Stimulated activated CD4-positive, alpha-beta T cell treated with anti-CD3 and anti-CD28 coated beads, Interleukin-4, amount 100 ng/mL, for 1 hour (primary cell): ENCODE data around the gene HMCN2.
"Not testable (repeated sequence)": the region's sequence is repeated elsewhere in the genome, so short reads cannot be mapped to it uniquely, and the experiment has no call there.

Experiments used
- DNase-seq: peaks from one replicate; pipeline ENCODE4 v3.0.0-alpha.2; 2020

The HMCN2 gene

DNA sequence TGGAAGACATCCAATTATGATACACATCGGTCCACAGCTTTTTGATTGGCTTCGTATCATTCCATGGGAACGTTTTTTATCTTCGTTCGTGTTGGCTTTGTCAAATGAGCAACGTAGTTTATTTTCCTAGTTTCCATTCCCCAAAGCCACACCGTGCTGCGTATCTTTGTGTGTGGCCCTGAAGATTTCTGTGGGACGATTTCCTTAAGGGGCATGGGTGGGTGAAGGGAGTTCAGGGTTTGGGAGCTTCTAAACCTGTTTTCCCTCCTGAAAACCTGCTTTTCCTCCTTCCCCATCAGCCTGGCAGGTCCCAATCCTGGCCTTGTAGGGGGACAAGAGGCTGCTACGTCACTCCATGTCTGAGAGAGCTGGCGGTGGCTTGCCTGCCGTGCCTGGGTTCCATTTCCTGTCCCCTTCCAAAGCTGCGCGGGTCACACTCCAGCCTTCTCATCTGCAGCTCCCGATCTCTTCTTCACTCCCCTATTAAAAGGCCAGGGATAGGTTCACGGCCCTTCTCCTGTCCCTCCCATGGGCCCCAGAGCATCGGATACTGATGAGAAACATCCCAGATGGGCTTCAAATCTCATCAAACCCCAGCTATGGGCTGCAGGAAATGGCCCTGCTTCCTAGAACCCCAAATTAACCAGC is 155.7 kb downstream of the HMCN2 start:
- no peak for DNase-seq

DNA sequence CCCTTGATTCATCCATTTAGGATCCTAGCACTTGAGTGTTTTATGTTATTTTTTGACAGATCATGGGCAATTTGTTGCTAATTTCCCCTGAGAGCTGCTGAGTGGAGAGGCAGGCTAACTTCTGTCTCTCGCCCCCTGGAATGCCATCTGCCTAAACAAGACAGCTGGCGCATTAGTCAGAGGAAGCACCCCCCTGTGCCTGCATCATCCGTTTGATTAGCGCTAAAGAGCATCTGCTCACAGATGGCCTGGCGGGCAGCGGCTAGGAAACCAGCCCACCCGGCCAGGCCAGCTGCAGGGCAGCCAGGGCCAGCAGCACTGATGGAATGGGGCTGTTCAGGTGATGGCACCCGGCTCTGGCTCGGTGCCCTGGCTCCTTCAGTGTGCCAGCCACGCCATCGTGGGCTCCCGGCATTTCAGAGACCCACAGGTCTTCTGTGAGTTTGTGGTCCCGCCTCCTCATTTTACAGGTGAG is 156.3 kb downstream of the HMCN2 start:
- no peak for DNase-seq

DNA sequence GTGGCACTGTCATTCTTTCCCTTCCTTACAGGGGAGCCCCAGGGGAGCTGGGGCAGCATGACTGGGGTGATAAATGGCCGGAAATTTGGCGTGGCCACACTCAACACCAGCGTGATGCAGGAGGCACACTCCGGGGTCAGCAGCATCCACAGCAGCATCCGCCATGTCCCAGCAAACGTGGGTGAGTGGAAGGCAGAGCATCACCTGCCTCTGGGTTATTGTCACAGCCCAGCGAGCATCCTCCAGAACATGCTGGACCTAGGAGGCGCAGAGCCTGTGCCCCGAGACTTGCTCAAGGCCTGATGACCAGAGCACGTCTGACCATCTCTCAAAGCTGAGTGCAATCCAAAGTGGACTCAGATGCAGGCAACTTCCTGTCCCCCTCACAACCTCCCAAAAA is 157.0 kb downstream of the HMCN2 start:
- no peak for DNase-seq

DNA sequence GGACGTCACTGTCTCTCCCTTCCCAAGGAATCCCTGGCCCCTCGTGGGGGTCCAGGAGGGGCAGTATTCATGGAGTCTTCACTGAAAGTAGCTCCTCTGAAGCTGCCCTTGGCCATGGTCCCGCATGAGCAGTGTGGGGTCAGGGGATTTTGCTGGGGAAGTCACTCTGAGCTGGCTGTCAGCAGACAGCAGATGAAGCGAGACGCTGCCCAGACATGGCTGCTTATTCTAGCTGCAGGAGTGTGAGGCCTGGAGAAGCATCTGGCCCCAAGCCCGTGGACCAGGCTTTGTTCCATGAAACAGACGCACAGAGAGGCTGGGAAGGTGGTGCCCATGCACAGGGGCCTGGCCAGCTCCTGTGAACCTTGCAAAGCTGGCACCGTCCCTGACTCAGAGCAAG is 157.7 kb downstream of the HMCN2 start:
- DNase-seq = no peak

DNA sequence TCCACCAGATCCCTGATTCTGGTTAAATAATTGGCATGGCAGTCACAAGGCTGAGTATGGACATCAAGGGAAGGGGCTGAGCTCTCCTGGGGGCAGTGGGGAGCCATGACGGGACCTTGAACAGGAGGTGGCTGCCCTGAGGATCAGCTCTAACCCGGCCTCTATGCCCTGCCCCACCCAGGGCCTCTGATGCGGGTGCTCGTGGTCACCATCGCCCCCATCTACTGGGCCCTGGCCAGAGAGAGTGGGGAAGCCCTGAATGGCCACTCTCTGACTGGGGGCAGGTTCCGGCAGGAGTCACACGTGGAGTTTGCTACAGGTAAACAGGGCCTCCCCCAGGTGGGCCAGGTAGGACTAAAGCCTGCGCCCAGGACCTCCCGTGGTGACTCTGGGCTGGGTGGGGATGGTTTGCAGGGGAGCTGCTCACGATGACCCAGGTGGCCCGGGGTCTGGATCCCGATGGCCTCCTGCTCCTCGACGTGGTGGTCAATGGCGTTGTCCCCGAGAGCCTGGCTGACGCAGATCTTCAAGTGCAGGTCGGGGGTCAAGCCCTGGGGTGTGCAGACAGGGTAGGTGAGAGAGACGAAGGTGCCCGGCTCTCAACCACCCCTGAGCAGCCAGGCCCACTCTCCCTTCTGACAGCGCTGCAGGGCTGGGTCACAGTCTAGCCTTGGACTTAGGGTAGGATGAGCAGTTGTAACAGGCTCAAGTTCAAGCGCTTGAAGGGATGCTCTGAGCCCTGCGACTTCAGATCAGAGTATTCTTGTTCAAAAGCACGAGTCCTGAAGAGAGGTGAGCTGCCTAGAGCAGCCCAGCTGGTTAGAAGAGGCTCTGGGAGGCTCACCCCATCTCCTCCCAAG is 159.3 kb downstream of the HMCN2 start:
- DNase-seq = no peak

DNA sequence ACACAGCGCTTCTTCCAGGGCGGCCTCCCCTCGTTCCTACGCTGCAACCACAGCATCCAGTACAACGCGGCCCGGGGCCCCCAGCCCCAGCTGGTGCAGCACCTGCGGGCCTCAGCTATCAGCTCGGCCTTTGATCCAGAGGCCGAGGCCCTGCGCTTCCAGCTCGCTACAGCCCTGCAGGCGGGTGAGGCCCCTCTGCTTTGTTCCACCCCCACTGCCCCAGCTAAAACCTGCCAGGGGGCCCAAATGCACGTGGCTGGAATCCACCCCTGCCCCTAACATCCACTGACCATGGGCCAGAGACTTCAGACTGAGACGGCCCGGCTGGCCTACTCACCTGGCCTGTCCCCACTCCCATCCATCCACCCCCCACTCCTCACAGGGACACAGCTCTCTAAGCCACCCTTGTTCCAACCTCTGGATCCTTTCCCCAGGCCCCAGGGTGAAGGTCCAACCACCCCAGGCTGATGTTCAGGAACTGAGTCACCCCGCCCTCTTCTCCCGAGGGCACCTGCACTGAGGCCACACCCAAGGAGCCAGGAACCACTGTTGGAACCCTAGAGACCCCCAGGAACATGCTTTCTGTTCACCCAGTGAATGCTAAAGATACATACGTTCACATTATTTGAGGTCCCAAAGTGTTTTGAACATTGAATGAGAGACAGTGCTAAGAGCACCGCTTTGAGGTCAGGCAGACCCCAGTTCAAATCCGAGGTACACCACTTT is 160.3 kb downstream of the HMCN2 start:
- DNase-seq = no peak

DNA sequence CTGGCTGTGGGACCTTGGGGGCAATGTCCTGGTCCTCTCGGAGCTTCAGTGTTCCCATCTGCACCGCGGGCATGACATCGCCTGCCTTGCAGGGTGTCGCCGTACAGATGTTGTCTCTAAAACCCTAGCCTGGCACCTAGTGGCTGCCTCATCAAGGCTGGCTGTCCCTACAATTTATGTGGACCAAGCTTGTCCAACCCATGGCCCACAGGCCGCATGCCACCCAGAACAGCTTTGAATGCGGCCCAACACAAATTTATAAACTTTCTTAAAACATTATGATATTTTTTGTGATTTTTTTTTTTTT is 160.9 kb downstream of the HMCN2 start:
- DNase-seq = no peak

DNA sequence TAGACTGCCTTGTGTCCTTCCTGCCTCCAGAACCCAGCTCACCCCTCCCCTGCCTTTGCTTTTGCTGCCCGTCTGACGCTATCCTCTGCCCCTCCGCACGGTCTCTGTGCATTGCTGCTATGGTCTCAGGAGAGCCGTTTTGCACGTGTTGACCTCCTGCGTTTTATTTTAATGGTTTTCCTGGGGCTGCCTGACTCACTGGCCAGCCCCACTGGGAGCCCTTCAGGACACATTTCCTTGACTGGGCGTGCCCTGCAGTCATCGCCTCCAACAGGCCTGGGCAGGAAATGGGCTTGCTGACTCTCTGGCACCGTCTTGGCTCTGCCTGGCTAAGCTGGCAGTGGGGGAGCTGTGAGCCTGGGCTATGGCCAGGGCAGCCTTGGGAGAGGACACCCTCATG is 161.3 kb downstream of the HMCN2 start:
- no peak for DNase-seq

DNA sequence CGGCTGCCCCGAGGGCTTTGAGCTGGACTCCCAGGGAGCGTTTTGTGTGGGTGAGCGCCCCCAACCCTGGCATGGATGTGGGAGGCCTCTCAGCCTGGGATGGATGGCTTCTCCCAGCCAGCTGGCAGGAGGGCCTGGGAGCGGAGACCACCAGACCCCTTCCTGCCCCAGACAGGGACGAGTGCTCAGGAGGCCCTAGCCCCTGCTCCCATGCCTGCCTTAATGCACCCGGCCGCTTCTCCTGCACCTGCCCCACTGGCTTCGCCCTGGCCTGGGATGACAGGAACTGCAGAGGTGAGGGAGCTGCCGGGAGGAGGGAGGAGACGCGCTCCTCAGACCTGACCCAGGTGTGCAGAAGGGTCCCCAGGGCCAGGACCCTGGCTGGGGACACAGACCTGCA is 161.8 kb downstream of the HMCN2 start:
- DNase-seq = no peak

DNA sequence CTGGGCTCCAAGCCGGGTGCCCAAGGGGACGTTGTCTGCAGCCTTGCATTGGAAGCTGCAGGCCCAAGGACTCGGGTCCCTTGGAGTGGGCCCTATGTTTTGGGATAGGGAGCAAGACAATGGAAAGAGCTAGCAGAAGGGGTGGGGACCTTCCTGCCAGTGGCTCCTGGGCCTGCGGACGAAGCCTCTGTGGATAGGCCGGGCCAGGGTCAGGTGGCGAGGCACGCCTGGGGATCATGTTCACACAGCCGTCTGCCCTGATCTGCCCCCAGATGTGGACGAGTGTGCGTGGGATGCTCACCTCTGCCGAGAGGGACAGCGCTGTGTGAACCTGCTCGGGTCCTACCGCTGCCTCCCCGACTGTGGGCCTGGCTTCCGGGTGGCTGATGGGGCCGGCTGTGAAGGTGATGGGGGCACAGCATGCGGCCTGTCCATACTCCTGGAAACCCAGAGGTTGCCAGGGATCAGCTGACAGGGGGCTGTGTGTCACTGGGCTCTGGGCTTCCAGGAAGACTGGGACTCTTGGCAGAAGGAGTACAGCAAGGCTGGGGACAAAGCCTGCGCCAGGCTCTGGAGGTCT is 162.6 kb downstream of the HMCN2 start:
- no peak for DNase-seq

DNA sequence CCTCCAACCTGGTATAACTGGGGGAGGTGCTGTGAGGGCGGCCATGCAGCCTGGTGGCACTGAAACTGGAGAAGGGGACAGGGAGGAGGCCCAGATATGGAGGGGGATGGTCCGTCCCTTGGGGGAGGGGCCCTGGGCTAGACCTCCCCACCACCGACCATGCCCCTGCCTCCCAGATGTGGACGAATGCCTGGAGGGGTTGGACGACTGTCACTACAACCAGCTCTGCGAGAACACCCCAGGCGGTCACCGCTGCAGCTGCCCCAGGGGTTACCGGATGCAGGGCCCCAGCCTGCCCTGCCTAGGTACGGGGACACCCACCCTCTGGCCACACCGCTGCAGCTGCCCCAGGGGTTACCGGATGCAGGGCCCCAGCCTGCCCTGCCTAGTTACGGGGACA is 163.8 kb downstream of the HMCN2 start:
- DNase-seq = no peak

DNA sequence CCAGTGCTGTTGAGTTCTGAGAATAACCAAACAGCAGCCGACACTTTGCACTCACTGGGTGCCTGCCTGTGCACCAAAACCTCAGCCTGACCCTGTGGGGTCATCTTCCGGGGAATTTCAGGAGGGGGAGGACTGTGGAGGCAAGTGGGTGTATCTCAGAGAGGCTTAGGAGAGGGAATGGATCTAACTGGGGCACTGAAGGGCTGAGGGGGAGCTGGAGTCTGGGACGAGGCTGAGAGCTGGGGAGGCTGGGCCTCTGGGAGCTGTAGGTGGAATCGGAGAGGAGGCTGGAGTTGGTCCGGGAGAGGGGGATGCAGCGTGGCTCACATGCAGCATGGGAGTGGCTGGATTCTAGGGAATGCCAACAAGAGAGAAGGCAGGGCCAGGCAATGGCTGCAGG is 164.3 kb downstream of the HMCN2 start:
- no peak for DNase-seq

DNA sequence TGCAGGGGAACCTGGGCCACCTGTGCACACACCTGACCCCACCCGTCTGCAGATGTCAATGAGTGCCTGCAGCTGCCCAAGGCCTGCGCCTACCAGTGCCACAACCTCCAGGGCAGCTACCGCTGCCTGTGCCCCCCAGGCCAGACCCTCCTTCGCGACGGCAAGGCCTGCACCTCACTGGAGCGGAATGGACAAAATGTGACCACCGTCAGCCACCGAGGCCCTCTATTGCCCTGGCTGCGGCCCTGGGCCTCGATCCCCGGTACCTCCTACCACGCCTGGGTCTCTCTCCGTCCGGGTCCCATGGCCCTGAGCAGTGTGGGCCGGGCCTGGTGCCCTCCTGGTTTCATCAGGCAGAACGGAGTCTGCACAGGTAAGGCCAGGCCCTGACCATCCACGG is 164.7 kb downstream of the HMCN2 start:
- DNase-seq = no peak

DNA sequence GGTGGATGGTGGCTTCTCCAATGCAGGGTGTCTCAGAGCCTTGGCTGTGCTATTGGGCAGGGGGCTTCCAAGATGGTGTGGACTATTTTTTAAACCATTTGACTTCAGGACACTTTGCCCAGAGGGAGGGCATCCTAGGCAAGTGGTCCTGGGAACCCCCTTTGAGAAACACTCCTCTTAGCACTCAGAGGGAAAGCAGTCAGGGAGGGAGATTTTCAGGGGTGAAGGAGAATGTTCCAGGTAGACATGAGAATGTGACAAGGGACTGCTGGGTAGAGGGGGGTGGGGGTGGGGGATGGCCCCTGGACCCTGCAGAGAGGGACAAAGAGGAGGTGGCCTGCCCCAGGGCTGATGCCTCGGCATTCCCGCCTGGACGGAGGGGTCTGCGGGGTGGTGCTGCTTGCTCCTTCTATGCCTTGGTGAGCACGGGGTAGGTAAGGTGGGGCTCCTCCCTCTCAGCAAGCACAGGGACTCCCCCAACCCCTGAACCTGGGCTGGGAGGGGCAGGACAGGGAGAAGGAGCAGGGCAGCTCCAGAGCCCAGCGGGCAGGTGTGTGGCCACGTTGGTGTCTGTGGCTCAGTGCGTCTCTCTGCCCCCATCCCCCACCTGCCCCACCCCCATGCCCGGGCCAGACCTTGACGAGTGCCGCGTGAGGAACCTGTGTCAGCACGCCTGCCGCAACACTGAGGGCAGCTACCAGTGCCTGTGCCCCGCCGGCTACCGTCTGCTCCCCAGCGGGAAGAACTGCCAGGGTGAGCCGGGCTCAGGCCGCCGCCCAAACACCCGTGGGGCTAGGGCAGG is 165.4 kb downstream of the HMCN2 start:
- DNase-seq = no peak

DNA sequence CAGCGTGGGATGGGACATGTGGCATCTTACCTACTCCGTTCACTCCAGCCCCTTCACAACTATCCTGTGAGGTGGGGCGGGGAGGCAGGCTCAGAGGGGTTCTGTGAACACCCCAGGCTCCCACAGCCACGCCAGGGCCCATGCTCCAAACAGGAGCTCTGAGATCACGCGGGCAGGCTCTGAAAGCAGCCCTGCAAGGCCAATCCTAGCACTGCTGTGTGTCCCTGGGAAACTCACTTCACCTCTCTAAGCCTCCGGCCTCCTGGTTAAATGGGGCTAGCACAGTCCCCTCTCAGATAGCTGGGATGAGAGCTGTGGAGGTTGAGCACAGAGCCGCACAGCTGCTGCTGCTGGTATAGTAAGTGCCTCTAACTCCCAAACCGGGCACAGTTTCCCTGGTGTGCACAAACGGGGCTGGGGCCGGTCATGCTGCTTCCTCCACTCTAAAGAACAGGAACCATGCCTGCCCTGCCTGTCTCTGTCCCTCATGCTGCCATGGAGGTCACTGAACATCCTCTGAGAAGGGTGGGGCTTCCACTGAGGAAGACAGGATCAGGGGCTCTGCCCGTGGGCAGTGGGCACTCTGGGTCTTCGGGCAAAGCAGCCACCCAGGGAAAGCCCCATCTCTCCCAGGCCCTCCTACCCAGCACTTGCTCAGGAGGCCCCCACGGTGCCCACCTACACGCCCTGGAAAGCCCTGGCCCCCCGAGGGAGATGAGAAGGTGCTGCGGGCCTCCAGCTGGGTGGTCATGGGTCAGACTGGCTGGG is 166.2 kb downstream of the HMCN2 start:
- DNase-seq = no peak

DNA sequence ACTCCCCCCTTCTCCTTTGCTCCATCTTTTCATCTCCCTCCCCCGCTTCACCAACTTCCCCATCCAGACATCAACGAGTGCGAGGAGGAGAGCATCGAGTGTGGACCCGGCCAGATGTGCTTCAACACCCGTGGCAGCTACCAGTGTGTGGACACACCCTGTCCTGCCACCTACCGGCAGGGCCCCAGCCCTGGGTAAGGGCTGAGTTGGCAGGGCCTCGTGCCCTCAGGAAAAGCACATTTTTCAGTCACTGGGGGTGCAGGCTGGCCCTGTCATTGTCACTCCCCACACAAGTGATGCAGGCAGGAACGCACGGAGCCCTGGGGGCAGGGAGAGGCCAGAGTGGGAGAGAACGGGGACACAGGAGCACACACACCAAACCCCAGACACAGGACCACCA is 166.8 kb downstream of the HMCN2 start:
- no peak for DNase-seq

DNA sequence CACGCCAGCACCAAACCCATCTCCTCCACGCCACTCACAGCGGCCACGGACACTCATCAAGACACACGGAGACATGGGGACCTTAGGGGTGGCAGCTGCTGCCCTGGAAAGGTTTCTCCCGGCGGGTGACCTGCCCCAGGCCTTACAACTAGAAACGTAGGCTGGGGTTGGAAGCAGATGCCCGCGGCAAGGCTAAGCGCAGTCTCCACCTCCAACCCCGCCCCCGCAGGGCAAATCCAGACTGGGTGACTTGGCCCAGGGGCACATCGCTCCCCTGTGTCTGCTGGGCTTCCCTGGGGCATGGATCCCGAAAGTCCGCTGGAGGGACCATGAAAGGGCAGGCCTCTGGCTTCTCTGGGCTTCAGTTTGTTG is 167.2 kb downstream of the HMCN2 start:
- no peak for DNase-seq

DNA sequence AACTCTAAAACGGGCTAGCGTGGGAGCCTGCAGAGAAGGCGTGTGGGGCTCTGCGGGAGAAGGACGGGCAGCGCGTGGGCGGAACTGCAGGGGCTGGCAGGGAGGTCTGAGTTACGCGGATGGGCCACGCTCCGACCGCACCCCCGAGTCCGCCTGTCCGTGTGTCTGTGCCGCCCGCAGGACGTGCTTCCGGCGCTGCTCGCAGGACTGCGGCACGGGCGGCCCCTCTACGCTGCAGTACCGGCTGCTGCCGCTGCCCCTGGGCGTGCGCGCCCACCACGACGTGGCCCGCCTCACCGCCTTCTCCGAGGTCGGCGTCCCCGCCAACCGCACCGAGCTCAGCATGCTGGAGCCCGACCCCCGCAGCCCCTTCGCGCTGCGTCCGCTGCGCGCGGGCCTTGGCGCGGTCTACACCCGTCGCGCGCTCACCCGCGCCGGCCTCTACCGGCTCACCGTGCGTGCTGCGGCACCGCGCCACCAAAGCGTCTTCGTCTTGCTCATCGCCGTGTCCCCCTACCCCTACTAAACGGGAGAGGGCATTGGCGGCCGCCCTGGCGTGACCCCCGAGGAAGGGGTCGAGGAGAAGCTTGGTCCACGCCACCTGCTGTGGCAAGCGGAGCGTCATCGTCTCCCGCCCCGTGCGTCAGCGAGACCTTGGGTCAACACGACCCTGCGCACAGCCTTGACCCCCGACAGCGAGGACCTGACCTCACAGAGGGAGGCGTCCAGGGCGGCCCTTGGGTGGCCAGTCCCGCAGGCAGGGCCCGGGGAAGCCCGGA is 167.8 kb downstream of the HMCN2 start:
- peak; percentile 39 for DNase-seq

DNA sequence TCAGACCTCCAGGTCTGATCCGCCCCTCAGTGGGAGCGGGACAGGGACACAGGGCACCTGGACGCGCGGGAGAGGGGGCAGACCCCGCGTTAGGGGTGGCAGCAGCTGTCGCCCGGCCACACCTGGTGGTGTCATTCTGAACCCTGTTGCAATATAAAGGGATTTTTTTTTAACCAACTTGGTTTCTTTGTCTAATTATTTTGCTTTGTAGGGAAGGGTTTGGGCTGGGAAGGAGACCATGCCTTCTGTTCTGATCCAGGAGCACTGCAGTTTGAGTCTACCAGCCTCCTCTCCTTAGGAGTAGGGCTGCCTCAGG is 168.3 kb downstream of the HMCN2 start:
- no peak for DNase-seq

DNA sequence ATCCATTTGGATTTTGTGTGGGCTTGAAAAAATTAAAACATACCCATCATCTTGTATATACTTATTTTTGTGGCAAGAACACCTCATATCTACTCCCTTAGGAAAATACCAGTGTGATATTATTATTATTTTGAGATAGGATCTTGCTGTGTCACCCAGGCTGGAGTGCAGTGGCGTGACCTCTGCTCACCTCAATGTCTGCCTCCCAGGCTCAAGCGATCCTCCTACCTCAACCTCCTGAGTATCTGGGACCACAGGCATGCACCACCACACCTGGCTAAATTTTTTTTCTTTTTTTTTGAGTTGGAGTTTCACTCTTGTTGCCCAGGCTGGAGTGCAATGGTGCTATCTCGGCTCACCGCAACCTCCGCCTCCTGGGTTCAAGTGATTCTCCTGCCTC is 169.1 kb downstream of the HMCN2 start:
- not testable (repeated sequence) for DNase-seq

DNA sequence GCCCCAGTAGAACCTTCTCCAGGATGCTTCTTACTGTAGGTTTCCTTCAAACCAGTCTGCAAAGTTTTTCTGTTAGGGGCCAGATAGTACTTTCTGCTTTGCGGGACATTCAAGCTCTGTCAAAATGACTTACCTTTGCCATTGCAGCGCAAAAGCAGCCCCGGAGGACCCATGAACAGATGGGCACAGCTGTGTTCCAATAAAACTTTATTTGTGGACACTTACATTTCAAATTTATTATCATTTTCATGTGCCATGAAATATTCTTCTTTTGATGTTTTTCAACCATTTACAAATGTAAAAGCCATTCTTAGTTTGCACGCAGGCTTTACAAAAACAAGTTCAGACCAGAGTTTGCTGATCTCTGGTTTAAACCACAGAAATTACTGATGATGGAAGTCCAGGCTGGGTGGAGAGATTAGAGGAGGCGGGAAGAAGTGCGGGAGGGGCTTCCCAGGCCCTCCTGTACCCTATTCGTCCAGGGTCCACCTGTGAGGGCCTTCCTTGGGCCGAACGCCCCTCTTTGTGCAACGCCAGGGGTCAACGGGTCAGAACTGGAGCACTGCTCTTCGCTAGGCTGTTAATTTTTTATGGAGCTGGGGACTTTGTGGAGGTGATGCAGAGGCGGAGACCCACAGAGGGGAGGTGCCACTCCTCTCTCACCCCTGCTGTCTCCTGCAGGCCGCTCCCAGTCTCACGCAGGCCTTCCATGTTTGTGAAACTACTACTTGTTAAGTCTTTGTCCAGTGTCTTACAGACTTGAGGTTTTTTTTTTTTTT is 171.6 kb downstream of the HMCN2 start:
- no peak for DNase-seq
